A549 treated with AZD2906 at 1 μM for 4 hours (cell line): ENCODE data around the gene GSDME. TPM values are rescaled to one million over a fixed set of nuclear protein-coding genes. Genes with fewer than 3 reads are reported as not detected.

ENCODE experiments used
- total RNA-seq: library from RNA; stranded (reverse); fragments of 200-300 nt; extraction: Qiagen RNA extraction; gene quantifications from 5 replicates; pipeline ENCODE4 v1.2.3, GENCODE V29; 2022

GSDME gene
- 38.9 to 50.3 TPM (median 45.2 TPM) in 5 replicates for total RNA-seq

GRCh38 chr7:24757353-24758275, at the start of gene GSDME:
Gene GSDME, minus strand, starts transcription at chr7:24757464. Its CDS starts 7,690 bp downstream, at chr7:24749774.

Other genes starting within 250 kb of the GSDME start
- 17.9 to 28.1 TPM (median 23.1 TPM) in 5 replicates for gene PALS2, start 184.0 kb downstream of the GSDME start, total RNA-seq
- gene OSBPL3, start 222.7 kb upstream of the GSDME start, total RNA-seq: 10.6 to 14.6 TPM (median 13.2 TPM) in 5 replicates